ENCODE results near the gene RCOR1.
"Not testable (repeated sequence)": the region's sequence is repeated elsewhere in the genome, so short reads cannot be mapped to it uniquely, and the experiment has no call there.

RCOR1 gene

DNA sequence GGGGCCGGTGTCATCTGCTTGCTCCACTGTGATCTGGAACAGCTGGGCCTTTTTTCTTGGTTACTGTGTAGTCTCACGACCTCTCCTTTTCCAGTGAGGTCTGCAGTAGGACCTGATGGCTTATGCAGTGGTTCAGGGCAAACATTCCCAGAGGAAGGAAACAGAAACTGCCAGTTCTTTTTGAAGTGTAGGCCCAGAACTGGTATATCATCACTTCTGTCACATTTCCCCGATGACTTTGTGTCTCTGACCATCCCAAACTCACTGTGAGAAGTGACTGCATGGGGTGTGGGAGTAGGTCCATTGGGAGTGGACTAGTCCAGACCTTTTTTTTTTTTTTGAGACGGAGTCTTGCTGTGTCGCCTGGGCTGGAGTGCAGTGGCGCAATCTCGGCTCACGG, 38.4 kb downstream of the RCOR1 start:
- DNase-seq, result no peak

DNA sequence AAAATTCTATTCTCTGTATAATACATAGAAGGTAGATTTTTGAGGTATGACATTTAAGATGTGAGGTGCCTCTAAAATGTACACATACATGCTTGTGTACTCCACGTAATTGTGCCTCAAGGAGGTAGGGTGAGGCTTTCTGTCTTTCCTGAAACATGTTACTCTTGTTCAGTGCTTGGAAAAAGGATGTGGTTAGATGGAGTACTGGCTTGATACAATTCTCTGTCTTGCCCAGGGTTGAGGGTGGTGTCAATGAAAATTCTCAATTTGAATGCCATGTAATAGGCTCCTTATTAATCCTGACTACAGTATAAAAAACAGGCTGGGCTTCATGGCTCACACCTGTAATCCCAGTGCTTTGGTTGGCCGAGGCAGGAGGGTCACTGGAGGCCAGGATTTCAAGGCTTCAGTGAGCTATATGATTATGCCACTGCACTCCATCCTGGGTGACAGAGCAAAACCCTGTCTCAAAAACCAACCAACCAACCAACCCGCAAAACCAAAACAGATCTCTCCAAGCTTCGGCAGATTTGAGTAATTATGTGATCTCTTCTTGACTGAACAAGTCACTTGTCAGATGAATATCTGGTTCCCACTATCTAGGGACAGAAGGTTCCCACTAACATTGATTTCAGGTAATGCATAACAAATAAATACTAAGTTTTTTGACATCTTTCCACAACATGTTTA, 41.6 kb downstream of the RCOR1 start:
- no peak for DNase-seq

DNA sequence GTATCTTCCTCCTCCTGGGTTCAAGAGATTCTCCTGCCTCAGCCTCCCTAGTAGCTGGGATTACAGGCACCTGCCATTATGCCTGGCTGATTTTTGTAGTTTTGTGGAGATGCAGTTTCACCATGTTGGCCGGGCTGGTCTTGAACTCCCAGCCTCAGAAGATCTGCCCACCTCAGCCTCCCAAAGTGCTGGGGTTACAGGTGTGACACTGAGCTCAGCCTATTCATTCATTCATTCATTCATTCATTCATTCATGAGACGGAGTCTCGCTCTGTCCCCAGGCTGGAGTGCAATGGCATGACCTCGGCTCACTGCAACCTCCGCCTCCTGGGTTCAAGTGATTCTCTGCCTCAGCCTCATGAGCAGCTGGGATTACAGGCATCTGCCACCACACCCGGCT, 47.2 kb downstream of the RCOR1 start:
- DNase-seq, result not testable (repeated sequence)

DNA sequence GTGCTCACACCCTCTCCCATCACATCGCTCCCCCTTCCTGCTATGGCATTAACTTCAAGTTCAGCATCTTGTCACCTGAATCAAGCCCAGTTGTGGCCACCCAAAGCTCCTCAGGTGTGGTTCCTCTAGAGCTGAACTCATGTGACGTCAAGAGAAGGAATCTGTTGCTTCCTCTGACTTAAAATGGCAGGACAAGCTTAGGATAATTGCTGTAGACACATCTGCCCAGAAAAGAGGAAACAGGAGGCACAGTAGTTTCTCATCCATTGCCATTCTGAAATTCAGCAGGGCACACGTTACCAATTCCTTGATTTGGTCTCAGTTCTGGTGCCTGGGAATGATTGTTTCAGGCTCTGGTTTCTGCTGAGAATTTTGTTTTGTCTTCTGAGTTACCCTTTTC, 52.1 kb downstream of the RCOR1 start:
- DNase-seq, result no peak

DNA sequence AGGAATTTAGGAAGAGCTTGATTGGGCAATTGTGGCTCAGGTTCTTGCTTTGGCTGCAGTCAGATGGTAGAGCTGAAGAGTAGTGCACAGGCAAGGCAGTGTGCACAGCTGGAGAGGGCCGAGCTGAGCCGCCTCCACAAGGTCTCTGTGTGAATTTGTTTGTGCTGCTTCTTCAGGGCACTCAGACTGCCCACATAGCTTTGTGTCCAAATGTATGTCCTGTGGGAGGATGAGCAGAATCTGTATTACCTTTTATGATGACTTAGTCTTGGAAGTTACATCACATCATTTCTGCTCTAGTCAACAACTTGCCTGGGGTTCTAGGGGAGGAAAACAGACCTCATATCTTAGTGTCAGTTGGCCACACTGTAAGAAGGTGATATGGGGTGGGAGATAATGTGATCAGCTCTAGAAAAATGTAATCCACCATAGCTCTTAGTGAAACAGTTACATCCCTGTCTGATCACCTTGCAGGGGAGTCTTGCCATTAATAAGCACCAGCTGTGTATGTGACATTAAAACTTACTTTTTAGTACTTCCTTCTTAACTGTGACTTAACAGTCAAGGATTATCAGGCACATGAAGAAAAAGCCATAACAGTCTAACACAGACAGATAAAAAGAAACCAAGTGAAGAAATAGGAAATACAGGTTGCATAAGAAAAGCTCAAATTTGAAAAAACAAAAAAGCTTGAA, 53.4 kb downstream of the RCOR1 start:
- no peak for DNase-seq

DNA sequence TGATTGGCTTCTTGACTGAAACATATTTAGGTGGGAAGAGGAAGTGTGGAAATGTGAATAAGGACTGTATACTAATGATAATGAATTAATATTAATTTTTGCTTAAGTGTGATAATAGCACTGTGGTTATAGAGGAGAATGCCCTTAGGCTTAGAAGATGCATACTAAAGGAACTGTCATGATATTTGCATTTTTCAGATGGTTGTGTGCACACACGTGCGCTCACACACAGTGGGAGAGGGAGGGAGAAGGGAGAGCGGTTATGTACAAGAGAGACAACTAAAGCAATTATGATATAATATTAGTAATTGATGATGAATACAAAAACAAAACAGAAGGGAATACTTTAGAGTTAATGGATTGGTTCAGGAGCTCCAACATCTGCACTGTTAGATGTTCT, 54.2 kb downstream of the RCOR1 start:
- no peak for DNase-seq

DNA sequence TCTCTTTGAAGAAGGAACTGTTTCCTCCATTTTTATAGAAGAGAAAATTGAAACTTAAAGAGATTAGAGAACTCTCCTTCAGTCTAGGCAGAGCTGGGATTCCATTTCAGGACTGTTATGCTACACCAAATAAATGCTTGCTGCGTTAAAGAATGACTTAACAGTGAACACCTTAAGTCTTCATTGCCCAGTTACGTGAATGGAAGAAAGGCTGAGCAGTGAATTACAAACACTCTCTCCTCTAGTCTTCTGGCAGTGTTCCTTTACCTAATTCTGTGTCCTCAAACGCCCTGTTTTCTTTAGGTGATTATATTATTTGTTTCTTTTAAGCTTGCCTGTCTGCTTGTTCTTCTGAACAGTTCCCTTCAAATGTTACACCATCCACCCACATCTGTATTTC, 59.7 kb downstream of the RCOR1 start:
- DNase-seq, result no peak

DNA sequence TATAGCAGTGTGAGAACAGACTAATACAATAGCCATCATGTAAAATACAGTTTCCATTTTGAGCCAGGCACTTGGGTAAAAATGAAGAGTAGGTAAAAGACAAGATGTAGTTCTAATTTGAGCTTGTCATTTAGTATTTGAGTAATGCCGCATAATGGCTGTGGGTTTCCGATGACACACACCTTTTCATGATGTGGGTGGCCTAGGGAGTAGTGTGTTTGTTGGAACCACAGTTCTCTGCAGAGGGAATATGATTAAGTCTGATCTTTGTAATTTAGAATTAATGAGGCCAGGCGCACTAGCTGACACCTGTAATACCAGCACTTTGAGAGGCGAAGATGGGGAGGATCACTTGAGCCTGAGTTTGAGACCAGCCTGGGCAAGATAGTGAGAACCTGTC, 61.8 kb downstream of the RCOR1 start:
- DNase-seq, result no peak

DNA sequence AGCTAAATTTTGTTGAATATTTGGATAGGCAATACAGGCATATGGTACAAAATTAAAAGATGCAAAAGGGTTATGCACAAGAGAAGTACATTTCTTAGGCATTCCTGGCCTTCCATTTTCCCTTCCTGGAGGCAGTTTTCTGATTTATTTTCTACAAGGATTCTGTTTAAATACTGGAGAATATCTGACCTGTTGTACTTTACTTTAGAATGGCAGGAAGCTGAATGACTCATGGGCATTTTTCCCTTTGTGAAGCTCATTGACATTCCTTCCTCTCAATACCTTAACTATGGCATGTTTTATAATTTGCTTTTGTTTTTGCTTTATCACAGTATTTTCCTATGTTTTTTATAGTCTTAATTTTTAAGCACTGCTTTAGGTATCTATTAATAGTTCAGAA, 62.7 kb downstream of the RCOR1 start:
- DNase-seq, result no peak

DNA sequence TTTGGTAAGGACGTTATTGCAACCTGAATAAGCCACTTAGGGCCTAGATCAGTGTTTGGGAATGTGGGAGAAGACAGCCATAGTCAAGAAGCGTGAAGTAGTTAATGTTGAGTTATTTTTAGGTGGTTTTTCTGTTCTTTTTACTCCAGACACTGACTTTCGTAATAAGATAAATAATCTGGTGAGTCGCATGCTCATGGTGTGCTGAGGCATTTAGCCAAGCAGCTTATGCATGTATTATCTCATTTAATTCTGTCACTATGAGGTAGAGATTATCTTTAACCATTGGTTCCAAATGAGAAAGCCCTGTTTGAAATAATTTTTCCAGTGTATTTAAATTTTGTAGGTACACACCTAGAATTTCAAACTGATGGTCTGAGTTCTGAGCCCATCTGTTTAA, 67.3 kb downstream of the RCOR1 start:
- no peak for DNase-seq

DNA sequence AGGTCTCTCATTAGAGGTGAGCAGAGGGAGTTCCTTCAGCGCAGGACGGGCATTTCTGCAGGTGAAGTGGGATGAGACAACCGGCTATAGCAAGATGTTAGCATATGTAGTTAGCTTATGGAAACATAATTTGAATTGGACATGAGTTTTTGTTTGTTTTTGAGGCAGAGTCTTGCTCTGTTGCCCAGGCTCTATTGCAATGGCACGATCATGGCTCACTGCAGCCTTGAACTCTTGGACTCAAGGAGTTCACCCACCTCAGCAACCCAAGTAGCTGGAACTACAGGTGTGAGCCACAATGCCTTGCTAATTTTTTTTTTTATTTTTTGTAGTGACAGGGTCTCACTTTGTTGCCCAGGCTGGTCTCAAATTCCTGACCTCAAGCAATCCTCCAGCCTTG, 69.2 kb downstream of the RCOR1 start:
- DNase-seq, result no peak

DNA sequence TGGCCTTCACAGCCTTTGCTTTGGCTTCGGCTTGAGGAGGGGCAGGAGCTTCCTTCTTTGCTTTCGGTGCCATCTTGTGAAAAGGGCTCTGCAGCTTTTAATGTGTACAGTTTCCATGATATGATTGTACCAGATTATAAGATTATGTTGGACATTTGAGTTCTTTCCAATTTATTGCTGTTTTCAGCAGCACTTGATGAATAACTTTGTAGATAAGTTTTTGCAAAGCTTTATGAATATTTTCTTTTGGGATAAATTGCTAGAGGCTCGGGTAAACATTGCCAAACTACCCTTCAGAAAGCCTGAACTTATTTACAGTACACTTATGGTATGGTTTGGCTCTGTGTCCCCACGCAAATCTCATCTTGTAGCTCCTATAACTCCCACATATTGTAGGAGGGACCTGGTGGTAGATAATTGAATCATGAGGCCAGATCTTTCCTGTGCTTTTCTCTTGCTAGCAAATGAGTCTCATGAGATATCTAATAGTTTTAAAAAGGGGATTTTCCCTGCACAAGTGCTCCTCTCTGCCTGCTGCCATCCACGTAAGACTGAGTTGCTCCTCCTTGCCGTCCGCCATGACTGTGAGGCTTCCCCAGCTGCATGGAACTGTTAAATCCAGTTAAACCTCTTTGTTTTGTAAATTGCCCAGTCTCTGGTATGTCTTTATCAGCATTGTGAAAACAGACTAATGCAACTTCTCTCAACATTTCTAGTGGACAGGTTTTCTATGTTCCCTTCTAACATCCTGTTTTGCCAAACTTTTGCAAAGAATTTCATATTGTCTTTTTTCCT, 70.4 kb downstream of the RCOR1 start:
- no peak for DNase-seq

DNA sequence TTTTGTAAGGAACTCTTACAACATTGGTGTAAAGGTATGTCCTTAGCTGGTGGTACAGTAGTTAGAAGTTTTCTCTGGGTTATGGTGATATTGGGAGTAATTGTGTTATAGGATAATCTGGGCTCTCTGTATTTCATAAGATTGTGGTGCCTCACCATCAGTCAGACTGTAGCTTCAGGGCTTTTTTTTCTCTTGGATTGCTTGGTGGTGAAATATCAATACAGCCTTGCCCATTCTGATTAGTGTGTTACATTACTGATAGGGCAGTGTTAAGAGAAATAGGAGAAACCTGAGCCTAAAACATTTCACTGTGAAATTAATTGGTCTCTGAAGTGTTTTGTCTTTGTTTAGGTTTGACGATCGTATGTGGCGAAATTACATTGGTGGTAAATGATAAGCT, 71.0 kb downstream of the RCOR1 start:
- DNase-seq, result no peak

DNA sequence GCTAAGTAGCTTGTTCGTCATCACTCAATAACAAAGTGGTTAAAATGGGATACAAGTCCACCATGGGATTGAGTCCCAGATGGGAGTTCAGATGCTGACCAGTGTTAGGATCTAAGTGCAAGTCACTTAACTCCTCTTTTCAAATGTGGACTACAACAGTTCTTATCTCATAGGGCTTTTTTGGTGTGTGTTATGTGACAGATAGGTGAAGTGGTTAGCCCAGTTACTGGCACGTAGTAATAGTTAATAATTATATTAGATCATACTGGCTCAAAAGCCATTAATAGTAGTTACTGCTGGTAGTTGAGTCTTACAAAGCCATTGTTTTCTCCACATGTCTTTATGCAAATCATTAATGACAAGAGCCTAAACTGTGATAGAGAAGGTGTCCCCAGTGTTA, 73.2 kb downstream of the RCOR1 start:
- DNase-seq, result no peak

DNA sequence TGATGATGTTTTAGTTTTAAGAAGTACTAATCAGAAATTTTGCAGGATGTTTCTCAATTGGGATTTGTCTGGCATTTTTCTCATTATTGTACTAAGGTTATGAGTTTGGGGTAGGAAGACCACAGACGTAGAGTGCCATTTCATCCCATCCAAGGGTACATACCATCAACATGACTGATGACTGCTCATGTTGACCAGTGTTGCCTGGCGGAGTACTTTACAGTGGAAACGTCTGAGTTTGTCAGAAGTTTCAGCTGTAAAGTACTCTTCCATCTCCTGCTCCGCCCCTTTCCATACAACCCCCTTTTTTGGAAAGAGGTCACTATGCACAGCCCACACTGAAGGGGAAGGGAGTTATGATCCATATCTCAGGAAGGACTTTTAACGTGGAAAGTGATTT, 74.2 kb downstream of the RCOR1 start:
- DNase-seq, result no peak

DNA sequence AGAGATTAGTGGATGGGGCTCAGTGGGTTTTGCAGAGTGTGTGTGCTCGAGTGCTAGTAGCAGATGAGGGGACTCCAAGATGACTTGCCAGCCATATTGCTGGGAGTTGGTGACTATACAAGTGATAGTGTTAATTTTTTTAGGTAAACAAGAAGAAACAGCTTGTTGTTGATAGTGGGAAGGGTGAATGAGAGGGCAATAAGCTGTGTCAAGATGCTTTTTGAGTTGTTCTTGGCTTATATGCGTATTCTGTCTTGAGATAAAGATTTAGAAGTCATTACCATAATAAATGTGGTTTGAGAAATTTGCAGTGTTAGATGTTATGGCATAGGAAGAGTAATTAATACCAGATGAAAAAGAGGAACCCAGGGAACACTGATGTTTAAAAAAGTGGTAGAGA, 75.3 kb downstream of the RCOR1 start:
- DNase-seq, result no peak

DNA sequence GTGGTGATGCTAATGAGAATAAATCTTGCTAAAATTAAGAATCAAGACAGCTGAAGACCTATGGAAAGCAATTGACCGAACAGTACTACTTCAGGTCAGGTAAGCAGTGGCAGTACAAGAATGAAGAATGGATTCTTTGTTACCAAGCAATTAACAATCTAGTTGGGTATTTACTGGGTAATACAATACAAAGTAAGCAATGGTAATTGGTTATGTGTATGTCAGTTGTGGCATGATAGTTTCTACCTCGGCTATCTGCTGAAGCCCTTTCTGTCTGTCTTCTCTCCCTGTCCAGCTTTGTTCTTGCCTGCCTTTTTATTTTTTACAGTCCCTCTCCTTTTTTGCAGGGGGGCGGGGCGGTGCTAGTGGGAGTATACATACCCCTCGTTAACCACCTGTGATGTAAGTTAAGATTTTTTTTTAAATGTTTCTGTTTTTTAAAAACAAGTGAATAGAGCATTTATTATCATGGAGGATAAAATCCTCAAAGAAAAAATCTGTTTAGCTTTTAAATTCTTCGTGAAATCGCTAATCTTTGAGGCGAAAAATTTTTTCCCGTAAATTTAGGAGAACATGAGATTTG, 75.9 kb downstream of the RCOR1 start:
- DNase-seq, result no peak

DNA sequence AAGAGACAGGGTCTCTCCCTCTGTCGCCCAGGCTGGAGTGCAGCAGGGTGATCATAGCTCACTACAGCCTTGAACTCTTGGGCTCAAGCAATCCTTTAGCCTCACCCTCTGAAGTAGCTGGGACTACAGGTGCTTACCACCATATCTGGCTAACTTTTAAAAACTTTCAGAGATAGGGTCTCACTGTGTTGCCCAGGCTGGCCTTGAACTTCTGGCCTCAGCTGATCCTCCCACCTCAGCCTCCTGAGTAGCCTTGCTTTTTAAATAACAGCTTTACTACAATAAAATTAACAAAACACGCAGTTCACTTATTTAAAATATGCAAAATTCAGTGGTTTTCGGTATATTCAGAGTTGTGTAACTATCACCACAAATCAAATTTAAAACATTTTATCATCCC, 79.0 kb downstream of the RCOR1 start:
- no peak for DNase-seq

DNA sequence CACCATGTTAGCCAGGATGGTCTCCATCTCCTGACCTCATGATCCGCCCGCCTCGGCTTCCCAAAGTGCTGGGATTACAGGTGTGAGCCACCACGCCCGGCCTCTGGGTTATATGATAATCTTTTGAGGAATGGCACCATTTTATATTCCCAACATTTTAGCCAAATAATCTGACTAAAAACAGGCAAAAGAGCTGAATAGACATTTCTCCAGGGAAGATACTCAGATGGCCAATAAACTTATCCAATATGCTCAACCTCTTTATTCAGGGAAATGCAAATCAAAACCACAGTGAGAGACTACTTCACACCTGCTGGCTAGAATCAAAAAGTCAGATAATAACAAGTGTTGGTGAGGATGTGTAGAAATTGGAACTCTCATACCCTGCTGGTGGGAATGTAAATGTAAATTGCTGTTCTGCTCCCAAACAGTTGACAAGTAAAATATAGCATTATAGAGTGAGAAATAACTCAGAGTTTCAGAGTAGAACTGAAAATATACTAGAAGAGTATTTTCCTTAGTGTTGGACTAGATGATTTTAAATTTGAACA, 80.0 kb downstream of the RCOR1 start:
- no peak for DNase-seq

DNA sequence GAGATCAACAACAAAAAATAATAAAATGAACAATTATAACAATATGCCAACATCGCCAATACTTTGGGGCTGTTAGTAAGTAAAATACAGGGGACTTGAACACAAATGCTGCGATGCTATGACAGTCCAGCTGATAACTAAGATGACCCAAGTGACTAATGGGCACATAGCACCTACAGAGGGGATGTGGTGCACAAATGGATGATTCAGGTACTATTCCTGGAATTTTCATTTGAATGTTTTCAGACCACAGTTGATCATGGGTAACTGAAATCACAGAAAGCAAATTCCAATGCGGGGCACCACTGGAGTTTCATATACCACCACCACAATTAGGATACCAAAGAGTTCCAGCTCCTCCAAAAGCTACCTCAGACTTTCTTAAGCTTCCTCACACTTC, 82.9 kb downstream of the RCOR1 start:
- DNase-seq, result no peak

DNA sequence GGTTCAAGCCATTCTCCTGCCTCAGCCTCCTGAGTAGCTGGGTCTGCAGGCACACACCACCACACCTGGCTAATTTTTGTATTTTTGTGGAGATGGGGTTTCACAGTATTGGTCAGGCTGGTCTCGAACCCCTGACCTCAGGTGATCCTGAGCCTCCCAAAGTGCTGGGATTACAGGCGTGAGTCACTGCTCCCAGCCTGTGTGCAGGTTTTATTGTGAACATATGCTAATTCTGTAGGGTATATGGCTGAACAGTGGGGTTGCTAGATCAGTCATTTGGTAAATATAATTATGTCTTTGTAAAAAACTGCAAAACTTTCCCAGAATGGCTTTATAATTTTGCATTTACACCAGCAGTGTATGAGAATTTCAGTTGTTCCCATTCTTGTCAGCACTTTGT, 85.9 kb downstream of the RCOR1 start:
- DNase-seq, result no peak

DNA sequence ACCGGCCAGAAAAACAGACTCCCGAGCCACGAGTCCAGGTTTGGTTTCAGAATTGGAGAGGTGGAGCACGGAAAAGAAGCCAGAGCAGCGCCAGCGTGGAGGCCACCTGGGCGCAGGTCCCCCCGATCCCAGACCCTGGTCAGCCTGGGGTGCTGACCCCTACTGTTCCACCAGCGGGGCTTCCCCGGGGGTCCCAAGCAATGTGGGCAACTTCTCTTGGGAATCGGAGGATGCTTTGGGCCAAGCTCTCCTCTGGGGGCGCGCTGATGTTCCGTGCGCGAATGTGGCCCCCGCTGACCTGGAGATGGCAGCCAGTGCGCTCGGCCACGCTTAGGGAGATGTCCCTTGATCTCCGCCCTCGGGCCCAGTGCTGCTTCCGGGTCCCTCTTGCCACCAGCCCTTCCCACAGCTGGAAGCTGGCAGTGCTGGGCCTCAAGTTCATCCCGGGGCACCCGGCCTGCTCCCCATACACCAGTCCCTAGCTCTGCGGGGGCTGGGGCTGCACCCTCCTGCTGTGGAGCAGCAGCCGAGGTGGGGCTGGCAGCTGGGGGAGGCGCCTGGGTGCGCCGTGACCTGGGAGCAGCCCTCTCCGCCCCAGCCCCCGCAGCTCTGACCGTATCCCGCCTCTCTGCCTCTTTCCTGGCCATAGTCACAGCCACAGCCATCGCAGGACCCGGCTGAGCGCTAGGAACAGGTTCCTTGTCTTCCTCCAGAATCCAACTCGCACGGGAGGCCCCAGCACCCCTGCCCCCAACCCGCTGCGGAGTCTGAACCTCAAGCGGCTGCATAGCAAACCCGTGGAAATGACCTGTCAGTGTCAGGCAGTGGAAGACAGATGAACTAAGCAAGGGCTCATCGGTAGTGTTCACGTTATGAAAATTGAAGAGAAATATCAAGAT, 91.2 kb downstream of the RCOR1 start:
- no peak for DNase-seq

DNA sequence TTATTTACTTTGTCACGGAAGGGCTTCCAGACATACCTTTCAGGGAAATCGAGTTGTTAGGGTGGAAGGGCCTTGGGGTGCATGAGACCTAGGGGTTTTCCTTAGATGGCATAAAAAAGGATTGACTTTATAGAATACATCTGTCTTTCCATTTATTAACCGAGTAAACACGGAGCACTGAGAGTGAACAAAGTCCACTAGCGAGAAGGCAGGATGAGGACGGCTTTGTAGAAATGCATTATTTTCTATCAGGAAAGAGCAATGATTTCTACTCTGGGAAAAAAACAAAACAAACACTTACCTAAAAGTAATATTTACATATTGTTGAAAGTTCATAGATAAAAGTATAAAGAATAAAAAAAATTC, 91.8 kb downstream of the RCOR1 start:
- DNase-seq, result no peak

Measured in NCI-H1694 treated with DMSO at 0.1 percent for 48 hours (cell line).